Adrenal gland (tissue), 5 donors: ENCODE measurements around the gene EVL.

ENCODE experiments used
- CTCF ChIP-seq, 6 experiments: fragments of 450-650 bp in 4 of 6; fragments of 200-600 bp in 2 of 6; sonication (generic) in 1 of 6; IDR thresholded peaks; 1 replicate in 5 of 6; 2 replicates in 1 of 6; pipeline versions ENCODE4 v1.5.1 to v1.8.0; 2016 to 2021; ENCODE audit warnings: antibody characterized with exemption in 6 of 6, mild to moderate bottlenecking in 2 of 6, moderate library complexity in 1 of 6
- POLR2A ChIP-seq, 2 donors: fragments of 450-650 bp; IDR thresholded peaks; one replicate each; pipeline ENCODE4 v1.6.1; 2017; ENCODE audit warnings: antibody characterized with exemption in 2 of 2, mild to moderate bottlenecking in 2 of 2, moderate library complexity in 1 of 2
- donor health status: DM: no; HTN: no; CAD: no.

GRCh38 chr14:100148837-100149731 lies 83.9 kb downstream of the EVL start:
- no peak for TF ChIP-seq CTCF (IDR thresholded peaks at IDR 0.05)
- TF ChIP-seq POLR2A (IDR thresholded peaks at IDR 0.05): no peak
